ENCODE data around the gene TPST2.

TPST2 gene

GRCh38 chr22:26555478-26555877 lies 34.5 kb downstream of the TPST2 start:
- H3K4me3 ChIP-seq (ENCODE audit: low read length), result no peak overlapping the region
- no peaks in the 10 kb centered on the region for H3K9me2 ChIP-seq (replicated peaks; ENCODE audit: insufficient read depth, low read length)
- no peak overlapping the region for H2AFZ ChIP-seq (ENCODE audit: low read length)
- H4K20me1 ChIP-seq (ENCODE audit: insufficient read depth, low read length), result peaks cover 5% of the 10 kb centered on the region; the same call in 1 of the 2 replicates
- no peak overlapping the region for H3K9ac ChIP-seq (ENCODE audit: low read length)
- DNase-seq, result no peak
- no peak for TF ChIP-seq EZH2 (optimal IDR thresholded peaks at IDR 0.05; ENCODE audit: low read depth, low read length)
- TF ChIP-seq CTCF (IDR thresholded peaks at IDR 0.05; ENCODE audit: low read length), result no peak
- no peak for TF ChIP-seq EZH2phosphoT487 (IDR thresholded peaks at IDR 0.05; ENCODE audit: low read length)
- H3K9me3 ChIP-seq (replicated peaks; ENCODE audit: insufficient read depth, low read length), result no peaks in the 10 kb centered on the region
- H3K4me2 ChIP-seq (ENCODE audit: low read depth, low read length), result peak overlapping the region; percentile 73; the same call in 1 of the 2 replicates
- H3K79me2 ChIP-seq (ENCODE audit: low read length), result peaks cover 97% of the 10 kb centered on the region
- H3F3A ChIP-seq (ENCODE audit: insufficient read depth, low read length), result peaks cover 49% of the 10 kb centered on the region
- peaks cover 53% of the 10 kb centered on the region for H3K4me1 ChIP-seq (ENCODE audit: low read length)
- H3K27ac ChIP-seq (ENCODE audit: low read length), result peak overlapping the region; percentile 93; the same call in 1 of the 2 replicates
- H3K27me3 ChIP-seq (replicated peaks; ENCODE audit: insufficient read depth, low read length), result no peaks in the 10 kb centered on the region
- H3K36me3 ChIP-seq (replicated peaks; ENCODE audit: insufficient read depth, low read length), result 0 out of 2 replicates have a peak, but pooled peaks cover 4% of the 10 kb centered on the region

GRCh38 chr22:26554956-26555355 lies 35.0 kb downstream of the TPST2 start:
- Histone ChIP-seq H3K4me3 (ENCODE audit: low read length) (no peak overlapping the region), H3K4me1 (ENCODE audit: low read length) (peaks cover 53% of the 10 kb centered on the region)

GRCh38 chr22:26553056-26553752 lies 36.7 kb downstream of the TPST2 start:
- Histone ChIP-seq H3K9me2 (replicated peaks; ENCODE audit: insufficient read depth, low read length) (no peaks in the 10 kb centered on the region), H3K4me3 (ENCODE audit: low read length) (peak overlapping the region; percentile 40), H3K9me3 (replicated peaks; ENCODE audit: insufficient read depth, low read length) (no peaks in the 10 kb centered on the region), H3F3A (ENCODE audit: insufficient read depth, low read length) (peaks cover 43% of the 10 kb centered on the region), H3K9ac (ENCODE audit: low read length) (peak overlapping the region; percentile 58), H3K36me3 (replicated peaks; ENCODE audit: insufficient read depth, low read length) (no peaks in the 10 kb centered on the region), H3K4me1 (ENCODE audit: low read length) (peaks cover 53% of the 10 kb centered on the region), H3K27ac (ENCODE audit: low read length) (peak overlapping the region; percentile 93), H3K27me3 (replicated peaks; ENCODE audit: insufficient read depth, low read length) (no peaks in the 10 kb centered on the region), H4K20me1 (ENCODE audit: insufficient read depth, low read length) (no peaks in the 10 kb centered on the region; the same call in 1 of the 2 replicates), H3K4me2 (ENCODE audit: low read depth, low read length) (peak overlapping the region; percentile 73), H3K79me2 (ENCODE audit: low read length) (peaks cover 95% of the 10 kb centered on the region), H2AFZ (ENCODE audit: low read length) (no peak overlapping the region)
- peak; percentile 84 for DNase-seq
- no peak for TF ChIP-seq EZH2phosphoT487 (IDR thresholded peaks at IDR 0.05; ENCODE audit: low read length)
- no peak for TF ChIP-seq CTCF (IDR thresholded peaks at IDR 0.05; ENCODE audit: low read length)
- no peak for TF ChIP-seq EZH2 (optimal IDR thresholded peaks at IDR 0.05; ENCODE audit: low read depth, low read length)

More at GRCh38 chr22:26554956-26555355, 35.0 kb downstream of the TPST2 start:
- peak; percentile 77 for DNase-seq
- Histone ChIP-seq H3K4me2 (ENCODE audit: low read depth, low read length) (peak overlapping the region; percentile 73; the same call in 1 of the 2 replicates), H3K27ac (ENCODE audit: low read length) (peak overlapping the region; percentile 93), H3K79me2 (ENCODE audit: low read length) (peaks cover 97% of the 10 kb centered on the region), H3K9me2 (replicated peaks; ENCODE audit: insufficient read depth, low read length) (no peaks in the 10 kb centered on the region), H3K9ac (ENCODE audit: low read length) (no peak overlapping the region), H3K27me3 (replicated peaks; ENCODE audit: insufficient read depth, low read length) (no peaks in the 10 kb centered on the region), H3F3A (ENCODE audit: insufficient read depth, low read length) (peaks cover 49% of the 10 kb centered on the region), H3K9me3 (replicated peaks; ENCODE audit: insufficient read depth, low read length) (no peaks in the 10 kb centered on the region), H3K36me3 (replicated peaks; ENCODE audit: insufficient read depth, low read length) (0 out of 2 replicates have a peak, but pooled peaks cover 4% of the 10 kb centered on the region), H4K20me1 (ENCODE audit: insufficient read depth, low read length) (peaks cover 5% of the 10 kb centered on the region; the same call in 1 of the 2 replicates), H2AFZ (ENCODE audit: low read length) (no peak overlapping the region)
- TF ChIP-seq CTCF (IDR thresholded peaks at IDR 0.05; ENCODE audit: low read length), result no peak
